Stimulated activated CD8-positive, alpha-beta memory T cell treated with anti-CD3 and anti-CD28 coated beads, Interleukin-15, amount 100 ng/mL, for 24 hours (primary cell): ENCODE results near the gene OTUD7B.
"Not testable (repeated sequence)": the region's sequence is repeated elsewhere in the genome, so short reads cannot be mapped to it uniquely, and the experiment has no call there.

Experiments used
- DNase-seq: peaks from one replicate; pipeline ENCODE4 v3.0.0-alpha.2; 2020; ENCODE audit warnings: low read depth

The OTUD7B gene

GRCh38 chr1:150002217-150002616 lies 8.3 kb downstream of the OTUD7B start:
- no peak for DNase-seq

GRCh38 chr1:150001415-150001814 lies 9.1 kb downstream of the OTUD7B start:
- DNase-seq: no peak

GRCh38 chr1:149997585-149998262 lies 12.8 kb downstream of the OTUD7B start:
- no peak for DNase-seq

GRCh38 chr1:149995927-149996326 lies 14.6 kb downstream of the OTUD7B start:
- no peak for DNase-seq

- DNase-seq: no peak
These were observed 16.8 kb downstream of the OTUD7B start for GRCh38 chr1:149993764-149994163.

- no peak for DNase-seq
These were observed 17.3 kb downstream of the OTUD7B start for GRCh38 chr1:149993181-149993580.

GRCh38 chr1:149987297-149987595 lies 23.3 kb downstream of the OTUD7B start:
- no peak for DNase-seq

- no peak for DNase-seq
These were observed 23.8 kb downstream of the OTUD7B start for GRCh38 chr1:149986486-149987296.

GRCh38 chr1:149979972-149980540 lies 30.5 kb downstream of the OTUD7B start:
- no peak for DNase-seq

GRCh38 chr1:149979245-149979971 lies 31.1 kb downstream of the OTUD7B start:
- DNase-seq: no peak

GRCh38 chr1:149978547-149979023 lies 31.9 kb downstream of the OTUD7B start:
- no peak for DNase-seq

GRCh38 chr1:149977345-149977744 lies 33.2 kb downstream of the OTUD7B start:
- DNase-seq: no peak

- DNase-seq: no peak
These were observed 38.0 kb downstream of the OTUD7B start for GRCh38 chr1:149972547-149972946.

- DNase-seq: no peak
These were observed 42.9 kb downstream of the OTUD7B start for GRCh38 chr1:149967646-149968045.

GRCh38 chr1:149967041-149967440 lies 43.5 kb downstream of the OTUD7B start:
- DNase-seq: no peak

- DNase-seq: no peak
These were observed 44.1 kb downstream of the OTUD7B start for GRCh38 chr1:149966405-149966804.

GRCh38 chr1:149965440-149965839 lies 45.1 kb downstream of the OTUD7B start:
- DNase-seq: no peak

GRCh38 chr1:149963358-149963757 lies 47.2 kb downstream of the OTUD7B start:
- no peak for DNase-seq

GRCh38 chr1:149962736-149963135 lies 47.8 kb downstream of the OTUD7B start:
- DNase-seq: no peak

- no peak for DNase-seq
These were observed 48.4 kb downstream of the OTUD7B start for GRCh38 chr1:149962039-149962647.

GRCh38 chr1:149957548-149957947 lies 53.0 kb downstream of the OTUD7B start:
- not testable (repeated sequence) for DNase-seq

- no peak for DNase-seq
These were observed 60.6 kb downstream of the OTUD7B start for GRCh38 chr1:149949911-149950310.
